OCI-LY1 (cell line): ENCODE measurements around the gene TBL1Y.

Source experiments
- CTCF ChIP-seq: fragments of 200-600 bp; sonication (generic), shearing (Covaris generic); IDR thresholded peaks from 2 replicates; pipeline ENCODE4 v1.5.1; 2017; ENCODE audit warnings: mild to moderate bottlenecking, antibody characterized with exemption, low read length, moderate library complexity, mixed read lengths
- EZH2 ChIP-seq: fragments of 200-600 bp; sonication (generic), shearing (Covaris generic); IDR thresholded peaks from 2 replicates; pipeline ENCODE4 v1.8.0; 2017; ENCODE audit warnings: borderline replicate concordance, mixed run types, mild to moderate bottlenecking, antibody characterized with exemption, low read length, moderate library complexity, mixed read lengths

- TF ChIP-seq CTCF (no peak), EZH2 (no peak)
These were observed 21.4 kb downstream of the TBL1Y start for GRCh38 chrY:6931779-6932396.
